Activated CD4-positive, alpha-beta T cell treated with anti-CD3 and anti-CD28 coated beads, Interleukin-2, amount 50 U/mL, for 1 hour (primary cell): ENCODE measurements around the gene EMILIN3.

Experiments used
- DNase-seq: peaks from one replicate; pipeline ENCODE4 v3.0.0-alpha.2; 2020

The EMILIN3 gene, protein sequence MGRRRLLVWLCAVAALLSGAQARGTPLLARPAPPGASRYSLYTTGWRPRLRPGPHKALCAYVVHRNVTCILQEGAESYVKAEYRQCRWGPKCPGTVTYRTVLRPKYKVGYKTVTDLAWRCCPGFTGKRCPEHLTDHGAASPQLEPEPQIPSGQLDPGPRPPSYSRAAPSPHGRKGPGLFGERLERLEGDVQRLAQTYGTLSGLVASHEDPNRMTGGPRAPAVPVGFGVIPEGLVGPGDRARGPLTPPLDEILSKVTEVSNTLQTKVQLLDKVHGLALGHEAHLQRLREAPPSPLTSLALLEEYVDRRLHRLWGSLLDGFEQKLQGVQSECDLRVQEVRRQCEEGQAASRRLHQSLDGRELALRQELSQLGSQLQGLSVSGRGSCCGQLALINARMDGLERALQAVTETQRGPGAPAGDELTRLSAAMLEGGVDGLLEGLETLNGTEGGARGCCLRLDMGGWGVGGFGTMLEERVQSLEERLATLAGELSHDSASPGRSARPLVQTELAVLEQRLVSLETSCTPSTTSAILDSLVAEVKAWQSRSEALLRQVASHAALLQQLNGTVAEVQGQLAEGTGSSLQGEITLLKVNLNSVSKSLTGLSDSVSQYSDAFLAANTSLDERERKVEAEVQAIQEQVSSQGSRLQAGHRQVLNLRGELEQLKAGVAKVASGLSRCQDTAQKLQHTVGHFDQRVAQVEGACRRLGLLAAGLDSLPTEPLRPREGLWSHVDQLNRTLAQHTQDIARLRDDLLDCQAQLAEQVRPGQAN

GRCh38 chr20:41366546-41367392 is at the start of gene EMILIN3:
TSS of gene EMILIN3 (minus strand) at chr20:41366818. CDS start at chr20:41366634, 184 bp downstream.
- no peak for DNase-seq

DNA sequence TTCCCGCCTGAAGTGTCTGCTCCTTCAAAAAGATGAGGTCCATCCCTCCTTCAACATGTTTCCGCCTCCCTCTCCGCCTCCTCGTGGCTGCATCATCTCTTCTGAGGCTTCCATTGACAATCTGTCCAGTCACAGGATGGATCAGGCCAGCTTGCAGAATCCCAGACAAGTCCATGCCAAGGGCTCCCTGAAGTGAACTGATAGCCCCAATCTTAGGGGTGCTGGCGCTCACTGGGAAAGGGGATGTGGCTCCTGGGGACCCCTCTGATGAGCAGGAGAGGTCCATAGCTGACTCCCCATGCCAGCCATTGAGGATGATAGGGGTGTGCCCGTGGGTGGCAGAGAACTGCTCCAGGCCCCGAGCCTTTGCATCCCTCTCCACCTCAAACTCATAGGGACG is 48.6 kb upstream of the EMILIN3 start:
- no peak for DNase-seq

DNA sequence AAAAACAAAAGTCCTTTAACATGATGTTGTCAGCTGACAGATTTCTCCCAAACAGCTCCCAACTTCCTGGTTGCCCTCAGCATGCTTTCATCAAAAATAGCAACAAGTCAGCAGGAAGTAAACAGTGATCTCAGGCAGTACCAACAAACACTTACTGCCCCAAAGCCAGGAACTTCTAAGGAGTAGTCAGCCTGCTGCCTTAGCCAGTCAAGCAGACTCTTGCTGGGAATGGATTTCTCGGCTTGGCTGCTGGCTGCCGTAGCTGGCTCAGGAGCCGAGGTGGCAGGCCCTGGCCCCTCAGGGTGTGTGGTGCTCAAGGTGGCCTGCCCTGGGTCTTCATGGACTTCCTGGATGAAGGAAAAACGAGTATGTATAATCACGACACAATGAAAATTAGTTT is 46.6 kb upstream of the EMILIN3 start:
- no peak for DNase-seq

DNA sequence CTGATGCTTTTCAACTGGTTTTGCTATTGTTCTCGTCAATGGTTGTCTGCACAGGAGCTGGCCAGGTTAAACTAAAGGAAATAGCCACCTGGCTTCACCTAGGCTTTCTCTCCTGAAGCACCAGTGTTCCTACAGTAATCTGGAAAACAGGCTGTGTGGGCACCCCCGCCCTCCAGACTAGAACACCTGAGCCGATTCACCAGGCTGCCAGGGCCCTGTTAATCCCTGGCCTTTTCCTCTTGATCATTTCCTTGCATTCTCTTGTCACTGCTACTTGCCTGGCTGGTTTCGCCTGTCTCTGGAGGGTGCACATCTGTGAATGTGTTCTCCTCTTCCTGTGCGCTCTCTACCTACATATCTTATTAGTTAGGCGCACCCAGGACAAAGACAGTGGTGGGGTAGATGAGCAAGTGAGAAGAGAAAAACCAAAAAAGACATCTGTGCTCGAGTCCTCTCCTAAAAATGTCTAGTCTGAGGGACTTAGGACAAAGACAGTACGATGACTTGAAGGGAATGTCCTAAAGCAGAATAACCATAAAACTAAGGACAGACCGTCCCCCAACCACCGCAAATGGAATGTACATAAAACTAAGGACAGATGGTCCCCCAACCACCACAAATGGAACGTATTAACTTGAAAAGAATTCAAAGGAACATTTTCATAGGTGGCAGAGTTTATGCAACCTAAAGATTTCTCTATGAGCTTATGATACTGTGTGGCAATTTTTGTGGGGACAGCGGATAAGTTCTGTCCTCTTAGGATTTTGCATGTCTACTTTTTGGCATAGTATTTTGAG is 45.9 kb upstream of the EMILIN3 start:
- DNase-seq: no peak

DNA sequence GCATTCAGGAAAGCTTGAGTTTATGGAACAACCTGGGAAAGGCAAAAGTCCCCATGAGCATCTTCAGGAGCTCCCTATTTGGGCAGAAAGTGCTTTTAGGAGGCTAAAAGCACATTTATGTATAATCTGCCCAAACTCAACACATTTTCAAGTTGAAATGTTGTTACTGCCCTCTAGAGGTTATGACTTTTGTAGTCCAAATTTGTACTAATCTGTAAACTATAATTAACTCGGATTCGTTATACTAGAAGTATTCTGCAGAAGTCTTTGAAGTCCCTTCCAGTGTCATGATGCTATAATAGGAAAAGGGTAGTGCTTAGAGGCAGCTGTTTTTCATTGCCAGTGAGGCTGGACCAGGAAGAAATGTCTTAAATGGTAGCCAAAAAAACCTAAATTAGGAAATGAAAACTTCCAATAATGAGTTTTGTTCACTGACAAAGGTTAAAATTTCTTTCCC is 44.8 kb upstream of the EMILIN3 start:
- DNase-seq: no peak

GRCh38 chr20:41408986-41409385 is 42.4 kb upstream of the EMILIN3 start:
- no peak for DNase-seq

GRCh38 chr20:41408156-41408794 is 41.7 kb upstream of the EMILIN3 start:
- DNase-seq: no peak

DNA sequence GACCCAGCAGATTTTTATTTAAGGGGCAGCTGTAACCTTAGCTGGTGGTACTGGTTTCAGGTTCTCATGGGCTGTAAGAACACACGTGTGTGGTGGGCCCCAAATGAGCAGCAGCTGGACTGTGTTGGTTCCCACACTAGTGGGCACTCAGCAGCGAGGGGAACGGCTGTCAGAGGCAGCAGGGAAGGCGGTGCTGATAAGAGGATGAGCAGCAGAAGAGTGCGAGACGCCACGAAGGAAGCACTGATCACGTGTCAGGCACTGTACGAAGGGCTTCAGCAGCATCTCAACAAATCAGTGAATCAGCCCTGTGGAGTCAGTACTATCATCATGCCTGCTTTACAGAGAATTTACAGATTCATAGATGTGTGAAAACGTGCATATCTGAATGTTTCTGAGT is 41.0 kb upstream of the EMILIN3 start:
- DNase-seq: no peak

DNA sequence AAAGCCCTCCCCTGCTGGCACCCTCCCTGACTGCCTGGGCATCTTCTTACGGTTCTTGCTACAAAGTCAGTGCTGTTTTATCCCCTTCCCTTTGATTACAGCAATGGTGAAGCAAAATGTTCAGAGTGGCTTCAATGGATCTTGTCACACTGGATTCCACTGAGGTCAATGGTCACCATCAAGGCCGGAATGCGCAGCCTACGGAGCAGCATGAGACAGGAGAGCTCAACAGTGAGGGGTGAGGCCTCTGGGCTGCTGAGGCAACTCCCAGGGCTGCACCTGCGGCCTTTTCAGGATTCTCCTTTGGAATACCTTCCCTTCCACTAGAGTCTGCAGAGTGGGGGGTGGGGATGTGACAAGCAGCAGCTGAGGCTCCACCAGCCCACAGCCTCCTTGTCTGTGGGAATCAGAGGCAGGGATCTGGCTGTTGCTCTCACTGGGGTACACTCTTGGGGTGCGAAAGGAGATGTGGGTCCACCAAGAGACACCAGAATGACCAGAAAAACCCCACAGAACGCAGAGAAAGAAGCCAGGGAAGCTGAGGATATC is 40.4 kb upstream of the EMILIN3 start:
- no peak for DNase-seq

GRCh38 chr20:41406353-41406752 is 39.7 kb upstream of the EMILIN3 start:
- DNase-seq: no peak

DNA sequence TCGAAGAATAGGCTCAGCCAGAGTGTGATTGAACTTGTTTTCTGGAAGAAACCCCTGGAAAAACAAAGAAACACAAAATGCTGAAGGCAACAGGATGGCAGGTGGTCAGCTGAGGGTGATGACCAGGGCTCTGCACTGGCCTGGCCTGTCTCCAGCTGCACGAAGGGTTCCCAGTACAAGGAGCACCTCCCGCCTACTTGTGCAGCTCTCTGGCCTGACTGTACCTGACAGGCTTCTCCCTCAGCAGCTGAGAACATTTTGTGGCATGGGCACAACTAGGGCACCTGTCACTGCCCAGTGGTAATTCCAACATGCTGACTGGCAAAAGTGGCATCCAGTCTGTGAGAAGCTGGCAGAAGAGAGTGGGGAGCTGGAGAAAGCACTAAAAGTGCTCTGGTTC is 38.8 kb upstream of the EMILIN3 start:
- no peak for DNase-seq

GRCh38 chr20:41403604-41404003 is 37.0 kb upstream of the EMILIN3 start:
- no peak for DNase-seq

DNA sequence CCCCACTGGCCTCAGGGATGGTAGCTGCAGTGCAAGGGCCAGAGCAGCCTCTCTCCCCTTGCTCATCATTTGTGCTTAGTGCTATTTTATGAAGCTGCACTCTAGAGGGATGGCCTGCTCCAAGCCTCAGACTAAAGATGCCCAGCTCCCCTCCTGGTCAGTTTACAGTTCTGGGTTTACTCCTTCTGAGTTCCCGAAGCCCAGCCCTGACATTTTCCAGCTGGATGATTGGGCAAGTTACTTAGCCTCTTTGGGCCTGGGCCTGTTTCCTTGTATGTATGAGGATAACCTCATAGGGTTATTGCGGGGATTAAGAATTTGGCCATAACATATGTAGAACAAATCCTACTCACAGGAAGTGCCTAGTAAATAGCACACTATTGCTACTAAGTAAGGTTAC is 31.8 kb upstream of the EMILIN3 start:
- no peak for DNase-seq

DNA sequence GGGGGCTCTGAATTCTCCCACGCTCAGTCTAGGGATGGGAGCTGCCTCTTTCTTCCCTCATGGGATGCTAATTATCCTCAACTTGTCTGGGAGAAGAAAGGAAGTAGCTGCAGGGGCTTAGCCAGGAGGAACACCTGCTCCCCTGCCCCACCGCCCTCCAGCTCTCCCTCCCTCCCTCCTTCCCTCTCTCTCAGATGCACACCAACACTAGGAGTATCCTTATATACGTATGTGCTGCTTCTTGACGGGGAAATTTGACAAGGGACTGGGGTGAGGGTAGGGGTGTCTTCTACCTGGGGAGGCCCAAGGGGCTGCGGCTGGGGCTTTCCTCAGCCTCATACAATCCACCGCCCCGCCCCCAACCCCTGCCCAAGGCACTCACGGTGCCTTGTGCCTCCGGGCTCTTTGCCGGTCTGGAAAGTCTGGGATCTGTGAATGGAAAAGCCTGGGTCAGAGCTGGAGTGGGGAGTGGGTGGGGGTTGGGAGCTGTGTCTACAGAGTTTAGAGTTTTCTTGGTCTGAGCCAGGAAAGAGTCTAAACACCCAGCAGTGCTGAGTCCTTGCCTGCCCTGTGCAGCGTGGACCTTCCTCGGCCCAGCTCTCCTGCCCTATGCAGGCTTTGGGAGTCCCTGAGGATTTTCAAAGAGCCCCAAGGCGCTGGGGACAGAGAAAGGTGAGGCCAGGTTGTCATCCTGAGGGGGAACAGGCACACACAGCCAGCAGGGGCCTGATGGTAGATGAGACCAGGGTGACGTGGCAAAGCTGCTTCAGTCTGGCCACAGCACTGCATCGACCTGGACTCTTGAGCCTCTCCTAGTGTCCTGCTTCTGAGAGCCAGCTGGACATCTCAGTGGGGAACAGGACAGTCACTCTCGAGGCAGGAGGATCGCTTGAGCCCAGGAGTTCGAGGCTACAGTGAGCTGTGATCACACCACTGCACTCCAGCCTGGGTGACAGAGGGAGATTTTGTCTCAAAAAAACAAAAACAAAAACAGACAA is 29.3 kb upstream of the EMILIN3 start:
- no peak for DNase-seq

GRCh38 chr20:41394931-41395666 is 28.5 kb upstream of the EMILIN3 start:
- no peak for DNase-seq

DNA sequence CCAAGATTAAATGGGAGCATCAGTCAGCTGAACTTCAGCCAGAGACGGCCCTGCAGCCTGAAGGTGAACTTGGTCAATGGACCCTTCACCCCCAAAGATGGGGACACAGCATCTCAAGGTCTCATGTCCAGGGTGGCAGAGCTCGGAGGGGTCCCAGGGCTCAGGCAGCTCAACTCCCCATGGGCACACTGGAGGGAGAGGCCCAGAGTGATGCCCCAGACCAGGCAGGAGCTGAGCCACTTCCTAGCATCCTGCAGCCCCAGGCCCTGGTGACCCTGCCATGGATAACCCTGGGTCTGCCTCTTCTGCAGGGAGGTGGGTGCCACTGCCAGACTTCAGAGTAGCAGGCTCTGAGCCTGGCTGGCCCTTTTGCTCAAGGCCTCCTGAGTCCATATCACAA is 27.5 kb upstream of the EMILIN3 start:
- no peak for DNase-seq

- DNase-seq: no peak
Measured at GRCh38 chr20:41393705-41394066, 27.1 kb upstream of the EMILIN3 start.

DNA sequence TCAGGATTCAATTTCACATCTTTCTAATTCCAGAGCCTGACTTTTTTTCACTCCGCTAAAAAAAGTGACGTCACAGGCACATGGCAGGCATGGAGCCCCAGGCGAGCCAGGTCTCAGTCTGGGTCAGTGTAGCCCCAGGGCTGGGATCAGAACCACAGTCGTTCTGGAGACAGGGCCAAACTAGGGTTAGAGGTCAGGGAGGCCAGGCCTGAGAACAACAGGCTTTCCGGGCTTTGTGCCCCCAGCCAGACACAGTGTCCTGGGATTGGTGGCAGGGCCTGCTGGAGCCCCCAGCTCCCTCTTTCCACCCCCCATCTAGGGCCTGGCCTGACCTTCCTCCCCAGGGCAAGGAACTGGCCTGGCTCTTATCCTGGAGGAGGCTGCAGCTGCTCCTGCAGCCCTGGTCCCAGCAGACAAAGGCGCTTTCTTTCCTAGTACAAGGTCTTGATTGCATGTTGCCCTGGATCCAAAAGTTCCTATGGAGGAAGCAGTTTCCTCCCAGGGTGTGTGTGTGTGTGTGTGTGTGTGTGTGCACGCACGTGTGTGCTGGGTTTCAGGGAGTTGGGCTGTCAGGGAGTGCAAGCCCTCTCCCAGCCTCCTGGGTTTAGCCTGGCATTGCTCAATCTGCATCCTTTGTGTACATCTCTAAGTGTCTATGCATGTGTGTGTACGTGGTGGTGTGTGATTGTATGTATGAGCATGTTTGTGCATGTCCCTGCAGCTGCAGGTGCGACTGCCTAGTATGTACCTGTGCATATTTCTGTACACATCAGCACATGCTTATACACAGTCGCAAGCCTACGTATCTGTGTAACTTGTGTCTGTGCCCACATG is 26.5 kb upstream of the EMILIN3 start:
- DNase-seq: no peak

- no peak for DNase-seq
Measured at GRCh38 chr20:41392295-41392694, 25.7 kb upstream of the EMILIN3 start.
